H1 (cell line): ENCODE data around the gene NELL1.

Experiments used
- EZH2 ChIP-seq: fragments of 200-600 bp; sonication (generic); IDR thresholded peaks from 2 replicates; pipeline ENCODE4 v1.7.1; 2012; ENCODE audit warnings: low read depth, mild to moderate bottlenecking, moderate library complexity, low read length, inconsistent platforms; ENCODE audit not compliant: severe bottlenecking
- KDM1A ChIP-seq: fragments of 200-600, 300-600 bp; sonication (generic); IDR thresholded peaks from 2 replicates; pipeline ENCODE4 v1.7.1; 2016; ENCODE audit warnings: mild to moderate bottlenecking, low read length, borderline replicate concordance
- RAD21 ChIP-seq, 2 experiments: IDR thresholded peaks in 1 of 2; conservative IDR thresholded peaks in 1 of 2; 2 replicates each; pipeline ENCODE4 v1.6.1; 2011; ENCODE audit warnings: low read depth in 2 of 2, low read length in 2 of 2, improper control_type of control experiment in 1 of 2, inconsistent platforms in 1 of 2, mild to moderate bottlenecking in 1 of 2, moderate library complexity in 1 of 2
- SIN3A ChIP-seq, 2 experiments: IDR thresholded peaks in 1 of 2; conservative IDR thresholded peaks in 1 of 2; 2 replicates each; pipeline ENCODE4 v1.6.1; 2011 to 2012; ENCODE audit warnings: low read length in 2 of 2, improper control_type of control experiment in 1 of 2, low read depth in 1 of 2, mild to moderate bottlenecking in 1 of 2
- SIX5 ChIP-seq: IDR thresholded peaks from 2 replicates; pipeline ENCODE4 v1.6.1; 2011; ENCODE audit warnings: mild to moderate bottlenecking, low read depth, low read length
- SP4 ChIP-seq: IDR thresholded peaks from 2 replicates; pipeline ENCODE4 v1.6.1; 2012; ENCODE audit warnings: low read length, inconsistent platforms
- TF ChIP-seq, protein P1 (sequence below), 3 experiments: IDR thresholded peaks; 1 replicate in 2 of 3; 2 replicates in 1 of 3; pipeline versions ENCODE4 v1.5.1 to v1.6.1; 2011; ENCODE audit warnings: low read length in 3 of 3, mild to moderate bottlenecking in 3 of 3, inconsistent platforms in 2 of 3, low read depth in 1 of 3, moderate library complexity in 1 of 3; ENCODE audit not compliant: insufficient read depth in 1 of 3; ENCODE audit errors: control extremely low read depth in 1 of 3
- TF ChIP-seq, protein P2 (sequence below): IDR thresholded peaks from 2 replicates; pipeline ENCODE4 v1.6.1; 2011; ENCODE audit warnings: low read depth, mild to moderate bottlenecking, low read length; ENCODE audit not compliant: insufficient read depth
- TF ChIP-seq, protein P3 (sequence below): IDR thresholded peaks from 2 replicates; pipeline ENCODE4 v1.6.1; 2011; ENCODE audit warnings: low read length, improper control_type of control experiment

DNA sequence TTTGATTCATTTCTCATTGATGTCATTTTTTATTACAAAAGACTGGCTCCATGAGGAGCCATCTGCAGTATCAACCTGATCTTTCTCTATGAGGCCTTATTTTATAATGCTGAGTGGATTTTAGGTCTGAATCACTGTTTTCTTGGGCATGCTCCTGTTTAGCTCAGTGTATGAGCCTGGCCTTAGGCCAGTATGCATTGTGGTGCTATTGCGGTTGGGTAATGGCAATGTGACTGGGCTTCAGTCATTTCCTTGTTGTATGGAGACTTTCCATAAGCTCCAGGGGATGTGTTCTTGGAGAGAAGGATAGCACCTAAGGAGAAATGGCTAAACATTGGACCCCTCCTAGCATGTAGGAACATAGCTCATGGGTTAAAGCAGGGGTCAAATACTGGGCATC is 293.2 kb downstream of the NELL1 start:
- TF ChIP-seq SP4 (no peak), EZH2 (no peak), SIN3A (conservative IDR thresholded peaks at IDR 0.05 in 1 of 2, IDR thresholded peaks at IDR 0.05 in 1 of 2; ENCODE audit: low read depth in 1 of 2, low read length in 2 of 2) (no peak), RAD21 (IDR thresholded peaks at IDR 0.05 in 1 of 2, conservative IDR thresholded peaks at IDR 0.05 in 1 of 2; ENCODE audit: low read depth in 2 of 2, low read length in 2 of 2) (no peak), KDM1A (no peak), SIX5 (no peak)
- TF ChIP-seq, protein P1, sequence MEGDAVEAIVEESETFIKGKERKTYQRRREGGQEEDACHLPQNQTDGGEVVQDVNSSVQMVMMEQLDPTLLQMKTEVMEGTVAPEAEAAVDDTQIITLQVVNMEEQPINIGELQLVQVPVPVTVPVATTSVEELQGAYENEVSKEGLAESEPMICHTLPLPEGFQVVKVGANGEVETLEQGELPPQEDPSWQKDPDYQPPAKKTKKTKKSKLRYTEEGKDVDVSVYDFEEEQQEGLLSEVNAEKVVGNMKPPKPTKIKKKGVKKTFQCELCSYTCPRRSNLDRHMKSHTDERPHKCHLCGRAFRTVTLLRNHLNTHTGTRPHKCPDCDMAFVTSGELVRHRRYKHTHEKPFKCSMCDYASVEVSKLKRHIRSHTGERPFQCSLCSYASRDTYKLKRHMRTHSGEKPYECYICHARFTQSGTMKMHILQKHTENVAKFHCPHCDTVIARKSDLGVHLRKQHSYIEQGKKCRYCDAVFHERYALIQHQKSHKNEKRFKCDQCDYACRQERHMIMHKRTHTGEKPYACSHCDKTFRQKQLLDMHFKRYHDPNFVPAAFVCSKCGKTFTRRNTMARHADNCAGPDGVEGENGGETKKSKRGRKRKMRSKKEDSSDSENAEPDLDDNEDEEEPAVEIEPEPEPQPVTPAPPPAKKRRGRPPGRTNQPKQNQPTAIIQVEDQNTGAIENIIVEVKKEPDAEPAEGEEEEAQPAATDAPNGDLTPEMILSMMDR (IDR thresholded peaks at IDR 0.05; ENCODE audit: control extremely low read depth in 1 of 3, insufficient read depth in 1 of 3, low read depth in 1 of 3, low read length in 3 of 3): no peak
- TF ChIP-seq, protein P2, sequence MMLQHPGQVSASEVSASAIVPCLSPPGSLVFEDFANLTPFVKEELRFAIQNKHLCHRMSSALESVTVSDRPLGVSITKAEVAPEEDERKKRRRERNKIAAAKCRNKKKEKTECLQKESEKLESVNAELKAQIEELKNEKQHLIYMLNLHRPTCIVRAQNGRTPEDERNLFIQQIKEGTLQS: no peak
- TF ChIP-seq, protein P3, sequence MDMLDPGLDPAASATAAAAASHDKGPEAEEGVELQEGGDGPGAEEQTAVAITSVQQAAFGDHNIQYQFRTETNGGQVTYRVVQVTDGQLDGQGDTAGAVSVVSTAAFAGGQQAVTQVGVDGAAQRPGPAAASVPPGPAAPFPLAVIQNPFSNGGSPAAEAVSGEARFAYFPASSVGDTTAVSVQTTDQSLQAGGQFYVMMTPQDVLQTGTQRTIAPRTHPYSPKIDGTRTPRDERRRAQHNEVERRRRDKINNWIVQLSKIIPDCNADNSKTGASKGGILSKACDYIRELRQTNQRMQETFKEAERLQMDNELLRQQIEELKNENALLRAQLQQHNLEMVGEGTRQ: no peak
